HepG2 (cell line): ENCODE results near the gene GMFB. TPM values are rescaled to one million over a fixed set of nuclear protein-coding genes. Genes with fewer than 3 reads are reported as not detected.

ENCODE experiments used
- ATAC-seq: fragments of 200-7000 bp; cut with Tn5 transposase; 3 replicates; pipeline ENCODE4 v1.9.1; 2020; ENCODE audit warnings: mild to moderate bottlenecking, moderate library complexity
- BruUV-seq: library from RNA; stranded (reverse); fragments of 400-500 nt; replicated peaks from 2 replicates; lab custom pipeline; 2021; lab: Mats Ljungman, UMichigan
- CTCF ChIA-PET: fragments of 300-600 bp; formaldehyde crosslinking; extraction: SDS; loops from one replicate; lab custom pipeline; 2021; ENCODE audit warnings: low total read pairs, inconsistent platforms, low intra/inter-chr PET ratio; lab: Yijun Ruan, JAX
- POLR2A ChIA-PET: fragments of 350-600 bp; sonication (Branson Sonifier 250); formaldehyde crosslinking; loops from one replicate; lab custom pipeline; 2020; ENCODE audit warnings: antibody characterized with exemption, inconsistent platforms; lab: Yijun Ruan, JAX
- DNase-seq: peaks from one replicate; pipeline ENCODE4 v3.0.0-alpha.2; 2015; ENCODE audit warnings: low spot score
- FAIRE-seq: peaks from 3 replicates; lab custom pipeline; 2011; peaks lifted over from hg19 to GRCh38; lab: Jason Lieb, UNC
- H2AFZ ChIP-seq: one replicate; pipeline ENCODE4 v1.6.1; 2011; ENCODE audit warnings: low read length, inconsistent platforms
- H3K27ac ChIP-seq: fragments of 300-600 bp; 3 replicates; pipeline ENCODE4 v1.8.0; 2011; ENCODE audit warnings: mixed run types, mild to moderate bottlenecking, mixed read lengths, low read length, inconsistent platforms; ENCODE audit not compliant: insufficient read depth; ENCODE audit errors: extremely low read length
- H3K27me3 ChIP-seq, 2 experiments: fragments of 200-600 bp in 1 of 2; 2 replicates in 1 of 2; 3 replicates in 1 of 2; pipeline versions ENCODE4 v1.6.0 to v1.8.0; 2011; ENCODE audit warnings: low read length in 2 of 2, mild to moderate bottlenecking in 2 of 2, moderate library complexity in 2 of 2, inconsistent platforms in 1 of 2; ENCODE audit not compliant: insufficient read depth in 2 of 2, control insufficient read depth in 1 of 2
- H3K36me3 ChIP-seq, 2 experiments: fragments of 200-600 bp in 1 of 2; replicated peaks in 1 of 2; 2 replicates in 1 of 2; 3 replicates in 1 of 2; pipeline versions ENCODE4 v1.5.1 to v1.8.0; 2011; ENCODE audit warnings: low read length in 2 of 2, inconsistent platforms in 1 of 2; ENCODE audit not compliant: insufficient read depth in 2 of 2, control insufficient read depth in 1 of 2
- H3K4me1 ChIP-seq: 2 replicates; pipeline ENCODE4 v1.5.1; 2012; ENCODE audit warnings: low read length, inconsistent platforms; ENCODE audit not compliant: insufficient read depth
- H3K4me2 ChIP-seq: 2 replicates; pipeline ENCODE4 v1.6.0; 2011; ENCODE audit warnings: low read depth, low read length, inconsistent platforms
- H3K4me3 ChIP-seq, 3 experiments: fragments of 200-600 bp in 1 of 3; sonication (generic), shearing (Covaris generic) in 1 of 3; replicated peaks in 1 of 3; 2 replicates each; pipeline ENCODE4 v1.5.1; 2011 to 2016; ENCODE audit warnings: low read length in 3 of 3, inconsistent platforms in 2 of 3, low read depth in 2 of 3, mild to moderate bottlenecking in 2 of 3, control low read depth in 1 of 3, mixed read lengths in 1 of 3; ENCODE audit not compliant: insufficient read depth in 1 of 3
- H3K79me2 ChIP-seq: one replicate; pipeline ENCODE4 v1.6.1; 2011; ENCODE audit warnings: low read length, inconsistent platforms; ENCODE audit not compliant: insufficient read depth
- H3K9ac ChIP-seq: 2 replicates; pipeline ENCODE4 v1.6.0; 2011; ENCODE audit warnings: mild to moderate bottlenecking, low read depth, low read length, inconsistent platforms; ENCODE audit not compliant: insufficient read depth
- H3K9me3 ChIP-seq: 2 replicates; pipeline ENCODE4 v1.5.1; 2012; ENCODE audit warnings: mild to moderate bottlenecking, low read length
- H4K20me1 ChIP-seq: 2 replicates; pipeline ENCODE4 v1.6.0; 2011; ENCODE audit warnings: inconsistent platforms, mild to moderate bottlenecking, low read length, moderate library complexity; ENCODE audit not compliant: insufficient read depth
- CEBPB ChIP-seq: IDR thresholded peaks from 2 replicates; pipeline ENCODE4 v1.6.1; 2011; ENCODE audit warnings: low read depth, low read length, improper control_type of control experiment, borderline replicate concordance
- CHD4 ChIP-seq: fragments of 200-600 bp; sonication (generic); IDR thresholded peaks from 2 replicates; pipeline ENCODE4 v1.7.0; 2017; ENCODE audit warnings: mild to moderate bottlenecking, low read length, borderline replicate concordance
- ZNF121 ChIP-seq: sonication (generic); formaldehyde crosslinking; IDR thresholded peaks from 2 replicates; pipeline ENCODE4 v1.5.0; 2020; ENCODE audit warnings: mild to moderate bottlenecking, missing genetic modification reagents
- ZNF160 ChIP-seq: sonication (generic); formaldehyde crosslinking; IDR thresholded peaks from 2 replicates; pipeline ENCODE4 v1.8.0; 2022; ENCODE audit warnings: mild to moderate bottlenecking, inconsistent platforms, missing genetic modification reagents
- ZNF225 ChIP-seq: sonication (generic); formaldehyde crosslinking; IDR thresholded peaks from 2 replicates; pipeline ENCODE4 v1.4.0; 2020; ENCODE audit warnings: mild to moderate bottlenecking, missing genetic modification reagents
- ZNF800 ChIP-seq: sonication (generic); formaldehyde crosslinking; IDR thresholded peaks from 2 replicates; pipeline ENCODE4 v1.4.0; 2020; ENCODE audit warnings: missing genetic modification reagents
- ZSCAN5A ChIP-seq: sonication (generic); formaldehyde crosslinking; IDR thresholded peaks from 2 replicates; pipeline ENCODE4 v1.8.0; 2022; ENCODE audit warnings: mild to moderate bottlenecking, missing genetic modification reagents, borderline replicate concordance
- WGBS: methylation state at CpG from one replicate; pipeline ENCODE4 v1.1.6; 2017; ENCODE audit warnings: low lambda C conversion rate; 5-methylcytosine and 5-hydroxymethylcytosine counted together
- in situ Hi-C: cut with HindIII; loops from 2 replicates; pipeline ENCODE4 v1.10.0; 2017; ENCODE audit warnings: low pct_unique_long_range_greater_than_20kb; ENCODE audit not compliant: extremely low pct_ligation_motif_present
- intact Hi-C: fragments of 100-400 bp; cut with micrococcal nuclease; formaldehyde crosslinking; loops from one replicate; pipeline ENCODE4 v1.10.0; 2022; ENCODE audit not compliant: unreplicated experiment
- polyA plus RNA-seq, 8 experiments: library from polyadenylated mRNA; depleted of rRNA in 3 of 8; stranded (reverse) in 7 of 8; unstranded in 1 of 8; fragments of >200 nt; fragmentation: Illumina TruSeq in 4 of 8; extraction: Trizol in 4 of 8; gene quantifications; 2 replicates each; pipeline versions ENCODE4 v1.2.1 to v1.2.3, GENCODE V29; 2011 to 2016; ENCODE audit warnings: low read depth in 4 of 8, missing spikeins in 1 of 8, mixed read lengths in 1 of 8; ENCODE audit not compliant: insufficient read depth in 1 of 8
- total RNA-seq, 5 experiments: library from RNA; depleted of rRNA; stranded (reverse); fragments of >200 nt; fragmentation: Illumina TruSeq; extraction: Trizol; gene quantifications; 2 replicates each; pipeline ENCODE4 v1.2.3, GENCODE V29; 2016; ENCODE audit warnings: low read depth in 1 of 5

Gene GMFB
- total and polyA plus RNA-seq, 2 of the 13 experiments (the other 11 are each of a cell fraction or from before 2014, with no cell fraction given), result 17.3 to 68.2 TPM

- CTCF ChIA-PET, result no interaction called here
- DNase-seq, result no peak
- no peak for FAIRE-seq
- Histone ChIP-seq H3K27ac (no peak overlapping the region), H3K9me3 (no peaks in the 10 kb centered on the region), H2AFZ (no peak overlapping the region), H3K9ac (no peak overlapping the region), H3K4me2 (no peak overlapping the region), H3K27me3 (no peaks in the 10 kb centered on the region), H3K4me3 (no peak overlapping the region), H3K36me3 (peaks cover 9 to 28% of the 10 kb centered on the region in 2 experiments), H4K20me1 (no peaks in the 10 kb centered on the region), H3K4me1 (peaks cover 10% of the 10 kb centered on the region), H3K79me2 (peaks cover 5% of the 10 kb centered on the region)
- WGBS, result 93% methylated on average over 4 of the region's 4 CpGs
- intact Hi-C loops, result no loop called here
- no peak for ATAC-seq
- in situ Hi-C loops, result no loop called here
- BruUV-seq, result no TSS peak
- POLR2A ChIA-PET, result no interaction called here
- TF ChIP-seq ZNF121 (CRISPR knock-in tag) (peak; percentile 59), ZNF225 (no peak), ZNF800 (CRISPR knock-in tag) (no peak), CHD4 (no peak), ZNF160 (CRISPR knock-in tag) (no peak)
Observed at GRCh38 chr14:54524410-54524809, 35.6 kb upstream of the GMFB start.

- no peak for ATAC-seq
- in situ Hi-C loops (no loop called here), intact Hi-C loops (no loop called here)
- WGBS, result 97% methylated on average over 1 of the region's 1 CpG
- Histone ChIP-seq H3K4me1 (peaks cover 28% of the 10 kb centered on the region), H3K79me2 (peaks cover 55% of the 10 kb centered on the region), H3K4me2 (no peak overlapping the region), H2AFZ (no peak overlapping the region), H3K9ac (no peak overlapping the region), H3K36me3 (0 out of 5 replicates have a peak, but pooled peaks cover 1 to 5% of the 10 kb centered on the region in 2 experiments), H3K27me3 (no peaks in the 10 kb centered on the region), H4K20me1 (no peaks in the 10 kb centered on the region), H3K27ac (no peak overlapping the region), H3K9me3 (no peaks in the 10 kb centered on the region), H3K4me3 (no peak overlapping the region)
- no peak for DNase-seq
- CTCF ChIA-PET, result no interaction called here
- POLR2A ChIA-PET, result no interaction called here
- no TSS peak for BruUV-seq
- FAIRE-seq, result no peak
- TF ChIP-seq CEBPB, result peak; percentile 68
- no peak for TF ChIP-seq ZSCAN5A
Observed at GRCh38 chr14:54516709-54517108, 27.9 kb upstream of the GMFB start.
